Gastroesophageal sphincter (tissue), 3 donors: ENCODE measurements around the gene C3orf80.

Experiments used
- EP300 ChIP-seq: sonication (generic); formaldehyde crosslinking; IDR thresholded peaks from one replicate; pipeline ENCODE4 v1.6.1; 2017; ENCODE audit warnings: antibody characterized with exemption, mild to moderate bottlenecking
- POLR2A ChIP-seq, 2 donors: fragments of 450-650 bp; IDR thresholded peaks; one replicate each; pipeline ENCODE4 v1.6.1; 2017; ENCODE audit warnings: antibody characterized with exemption in 2 of 2, mild to moderate bottlenecking in 2 of 2, moderate library complexity in 1 of 2
- TF ChIP-seq, protein P1 (sequence below), 4 experiments: fragments of 200-600 bp in 2 of 4; fragments of 450-650 bp in 2 of 4; sonication (generic) in 1 of 4; IDR thresholded peaks; one replicate each; pipeline ENCODE4 v1.5.1; 2017 to 2019; ENCODE audit warnings: antibody characterized with exemption in 4 of 4, mild to moderate bottlenecking in 2 of 4, moderate library complexity in 2 of 4

- TF ChIP-seq POLR2A (IDR thresholded peaks at IDR 0.05) (no peak), EP300 (no peak)
- TF ChIP-seq, protein P1, sequence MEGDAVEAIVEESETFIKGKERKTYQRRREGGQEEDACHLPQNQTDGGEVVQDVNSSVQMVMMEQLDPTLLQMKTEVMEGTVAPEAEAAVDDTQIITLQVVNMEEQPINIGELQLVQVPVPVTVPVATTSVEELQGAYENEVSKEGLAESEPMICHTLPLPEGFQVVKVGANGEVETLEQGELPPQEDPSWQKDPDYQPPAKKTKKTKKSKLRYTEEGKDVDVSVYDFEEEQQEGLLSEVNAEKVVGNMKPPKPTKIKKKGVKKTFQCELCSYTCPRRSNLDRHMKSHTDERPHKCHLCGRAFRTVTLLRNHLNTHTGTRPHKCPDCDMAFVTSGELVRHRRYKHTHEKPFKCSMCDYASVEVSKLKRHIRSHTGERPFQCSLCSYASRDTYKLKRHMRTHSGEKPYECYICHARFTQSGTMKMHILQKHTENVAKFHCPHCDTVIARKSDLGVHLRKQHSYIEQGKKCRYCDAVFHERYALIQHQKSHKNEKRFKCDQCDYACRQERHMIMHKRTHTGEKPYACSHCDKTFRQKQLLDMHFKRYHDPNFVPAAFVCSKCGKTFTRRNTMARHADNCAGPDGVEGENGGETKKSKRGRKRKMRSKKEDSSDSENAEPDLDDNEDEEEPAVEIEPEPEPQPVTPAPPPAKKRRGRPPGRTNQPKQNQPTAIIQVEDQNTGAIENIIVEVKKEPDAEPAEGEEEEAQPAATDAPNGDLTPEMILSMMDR (IDR thresholded peaks at IDR 0.05) = no peak
Observed at GRCh38 chr3:160199108-160199507, 26.1 kb upstream of the C3orf80 start.
